IMR-90 (cell line): Measurements from ENCODE around the gene MTMR1. TPM values are rescaled to one million over a fixed set of nuclear protein-coding genes. Genes with fewer than 3 reads are reported as not detected.

Experiments used
- ATAC-seq: fragments of 200-7000 bp; cut with Tn5 transposase; 2 replicates; pipeline ENCODE4 v1.9.1; 2020; ENCODE audit warnings: low read depth, mild to moderate bottlenecking, moderate library complexity
- BruUV-seq: library from RNA; stranded (reverse); fragments of 400-500 nt; replicated peaks from 2 replicates; lab custom pipeline; 2021; lab: Mats Ljungman, UMichigan
- CTCF ChIA-PET: fragments of 300-600 bp; formaldehyde crosslinking; extraction: SDS; loops from one replicate; lab custom pipeline; 2021; ENCODE audit warnings: antibody characterized with exemption; lab: Yijun Ruan, JAX
- POLR2A ChIA-PET: fragments of 300-600 bp; sonication (Branson Sonifier 250); formaldehyde crosslinking; loops from one replicate; lab custom pipeline; 2022; ENCODE audit warnings: antibody characterized with exemption; ENCODE audit not compliant: unreplicated experiment; lab: Charles Lee
- DNase-seq: peaks from one replicate; pipeline ENCODE4 v3.0.0; 2013
- H2AFZ ChIP-seq: replicated peaks from 2 replicates; pipeline ENCODE3; 2013; ENCODE audit warnings: low read length, mild to moderate bottlenecking; ENCODE audit not compliant: poor library complexity
- H2AK5ac ChIP-seq: 2 replicates; pipeline ENCODE4 v1.6.1; 2013; ENCODE audit warnings: low read depth, low read length, inconsistent platforms
- H2AK9ac ChIP-seq: replicated peaks from 2 replicates; pipeline ENCODE3; 2013; ENCODE audit warnings: mild to moderate bottlenecking, low read depth, low read length, moderate library complexity; ENCODE audit not compliant: poor library complexity
- H2BK120ac ChIP-seq: 2 replicates; pipeline ENCODE4 v1.6.1; 2013; ENCODE audit warnings: low read depth, low read length, inconsistent platforms
- H2BK15ac ChIP-seq: 3 replicates; pipeline ENCODE4 v1.6.1; 2013; ENCODE audit warnings: low read depth, low read length, inconsistent platforms
- H2BK20ac ChIP-seq: 2 replicates; pipeline ENCODE4 v1.6.1; 2013; ENCODE audit warnings: low read depth, mild to moderate bottlenecking, inconsistent platforms, low read length, moderate library complexity
- H2BK5ac ChIP-seq: 2 replicates; pipeline ENCODE4 v1.6.1; 2013; ENCODE audit warnings: mild to moderate bottlenecking, low read depth, low read length, inconsistent platforms; ENCODE audit not compliant: poor library complexity, severe bottlenecking
- H3K14ac ChIP-seq: replicated peaks from 2 replicates; pipeline ENCODE4 v1.6.1; 2013; ENCODE audit warnings: low read depth, low read length, inconsistent platforms
- H3K18ac ChIP-seq: 2 replicates; pipeline ENCODE4 v1.6.1; 2013; ENCODE audit warnings: low read depth, low read length, control low read depth
- H3K23ac ChIP-seq: 2 replicates; pipeline ENCODE4 v1.6.1; 2013; ENCODE audit warnings: low read depth, low read length, inconsistent platforms
- H3K27ac ChIP-seq: 2 replicates; pipeline ENCODE4 v1.5.1; 2013; ENCODE audit warnings: mild to moderate bottlenecking, control low read depth, low read length; ENCODE audit not compliant: insufficient read depth
- H3K27me3 ChIP-seq: 2 replicates; pipeline ENCODE4 v1.6.1; 2013; ENCODE audit warnings: low read length; ENCODE audit not compliant: control insufficient read depth, insufficient read depth
- H3K36me3 ChIP-seq: 2 replicates; pipeline ENCODE4 v1.6.1; 2013; ENCODE audit warnings: low read length, mixed read lengths; ENCODE audit not compliant: control insufficient read depth, insufficient read depth
- H3K4ac ChIP-seq: 2 replicates; pipeline ENCODE4 v1.6.1; 2013; ENCODE audit warnings: low read depth, low read length, inconsistent platforms
- H3K4me1 ChIP-seq: 2 replicates; pipeline ENCODE4 v1.6.1; 2013; ENCODE audit warnings: low read length, mixed read lengths; ENCODE audit not compliant: control insufficient read depth, insufficient read depth
- H3K4me2 ChIP-seq: 2 replicates; pipeline ENCODE4 v1.6.1; 2013; ENCODE audit warnings: low read depth, mild to moderate bottlenecking, control low read depth, low read length, moderate library complexity
- H3K4me3 ChIP-seq: 2 replicates; pipeline ENCODE4 v1.5.1; 2013; ENCODE audit warnings: low read depth, mild to moderate bottlenecking, control low read depth, low read length, moderate library complexity; ENCODE audit not compliant: insufficient read depth
- H3K56ac ChIP-seq: 2 replicates; pipeline ENCODE4 v1.6.1; 2013; ENCODE audit warnings: low read length, inconsistent platforms; ENCODE audit not compliant: insufficient read depth; ENCODE audit errors: extremely low read depth
- H3K79me1 ChIP-seq, 2 experiments: 2 replicates each; pipeline ENCODE4 v1.6.1; 2013; ENCODE audit warnings: low read length in 2 of 2, inconsistent platforms in 1 of 2, low read depth in 1 of 2
- H3K9ac ChIP-seq: 2 replicates; pipeline ENCODE4 v1.6.1; 2013; ENCODE audit warnings: low read depth, low read length, control low read depth
- H3K9me1 ChIP-seq: 2 replicates; pipeline ENCODE4 v1.6.1; 2013; ENCODE audit warnings: low read length, inconsistent platforms; ENCODE audit not compliant: insufficient read depth
- H3K9me3 ChIP-seq: 2 replicates; pipeline ENCODE4 v1.6.1; 2013; ENCODE audit warnings: low read length; ENCODE audit not compliant: control insufficient read depth, insufficient read depth
- H4K20me1 ChIP-seq: 2 replicates; pipeline ENCODE4 v1.6.1; 2013; ENCODE audit warnings: low read length, inconsistent platforms; ENCODE audit not compliant: insufficient read depth
- H4K5ac ChIP-seq: 2 replicates; pipeline ENCODE4 v1.6.1; 2013; ENCODE audit warnings: mild to moderate bottlenecking, low read depth, low read length, control low read depth
- H4K8ac ChIP-seq, 2 experiments: 2 replicates each; pipeline ENCODE4 v1.6.1; 2013; ENCODE audit warnings: low read depth in 2 of 2, low read length in 2 of 2, control low read depth in 1 of 2, inconsistent platforms in 1 of 2
- H4K91ac ChIP-seq: 2 replicates; pipeline ENCODE4 v1.6.1; 2013; ENCODE audit warnings: low read depth, low read length, inconsistent platforms; ENCODE audit not compliant: insufficient read depth
- BHLHE40 ChIP-seq: fragments of 150-350 bp; IDR thresholded peaks from 2 replicates; pipeline ENCODE4 v1.6.1; 2016; ENCODE audit warnings: mild to moderate bottlenecking, low read depth, low read length
- CEBPB ChIP-seq: IDR thresholded peaks from 2 replicates; pipeline ENCODE4 v1.6.1; 2012; ENCODE audit warnings: low read depth, low read length, improper control_type of control experiment
- CHD1 ChIP-seq: IDR thresholded peaks from 2 replicates; pipeline ENCODE4 v1.6.1; 2012; ENCODE audit warnings: low read depth, low read length, improper control_type of control experiment
- FOS ChIP-seq: fragments of 150-350 bp; IDR thresholded peaks from 2 replicates; pipeline ENCODE4 v1.6.1; 2016; ENCODE audit warnings: low read depth, low read length
- MAFK ChIP-seq: IDR thresholded peaks from 2 replicates; pipeline ENCODE4 v1.6.1; 2012; ENCODE audit warnings: low read depth, low read length, improper control_type of control experiment
- MAZ ChIP-seq: IDR thresholded peaks from 2 replicates; pipeline ENCODE4 v1.6.1; 2012; ENCODE audit warnings: low read depth, mild to moderate bottlenecking, low read length, improper control_type of control experiment, moderate library complexity, borderline replicate concordance
- MXI1 ChIP-seq: IDR thresholded peaks from 2 replicates; pipeline ENCODE4 v1.6.1; 2012; ENCODE audit warnings: low read depth, mild to moderate bottlenecking, low read length, moderate library complexity, borderline replicate concordance
- NFE2L2 ChIP-seq: fragments of 150-350 bp; IDR thresholded peaks from 2 replicates; pipeline ENCODE4 v1.6.1; 2016; ENCODE audit warnings: low read depth, mild to moderate bottlenecking, low read length
- POLR2A ChIP-seq: IDR thresholded peaks from 2 replicates; pipeline ENCODE4 v1.6.1; 2012; ENCODE audit warnings: mild to moderate bottlenecking, low read depth, low read length
- RAD21 ChIP-seq: IDR thresholded peaks from 2 replicates; pipeline ENCODE4 v1.6.1; 2012; ENCODE audit warnings: low read length, improper control_type of control experiment
- RCOR1 ChIP-seq: IDR thresholded peaks from 2 replicates; pipeline ENCODE4 v1.6.1; 2012; ENCODE audit warnings: mild to moderate bottlenecking, low read length, improper control_type of control experiment; ENCODE audit not compliant: insufficient replicate concordance
- RFX5 ChIP-seq: IDR thresholded peaks from 2 replicates; pipeline ENCODE4 v1.8.0; 2012; ENCODE audit warnings: low read depth, mild to moderate bottlenecking, low read length, moderate library complexity
- SMC3 ChIP-seq: fragments of 150-350 bp; IDR thresholded peaks from 2 replicates; pipeline ENCODE4 v1.6.1; 2016; ENCODE audit warnings: low read depth, mild to moderate bottlenecking, antibody characterized with exemption, low read length, moderate library complexity
- WGBS, 2 experiments: methylation state at CpG; one replicate each; pipeline versions ENCODE4 v1.1.5 to v1.1.7; 2013; ENCODE audit warnings: missing lambda C conversion rate in 2 of 2; ENCODE audit not compliant: insufficient read length in 1 of 2; ENCODE audit errors: extremely low coverage in 2 of 2; 5-methylcytosine and 5-hydroxymethylcytosine counted together
- dilution Hi-C: fragments of 300-500 bp; cut with HindIII; formaldehyde crosslinking; loops from one replicate; pipeline ENCODE4 v1.14.3; 2018; ENCODE audit warnings: low sequenced_read_pairs; ENCODE audit not compliant: unreplicated experiment
- in situ Hi-C: fragments of 300-500 bp; cut with MboI; formaldehyde crosslinking; loops from 3 replicates; pipeline ENCODE4 v1.14.3; 2019; ENCODE audit warnings: low sequenced_read_pairs, inconsistent platforms, mixed read lengths
- intact Hi-C: fragments of 100-400 bp; cut with micrococcal nuclease; formaldehyde crosslinking; loops from 2 replicates; pipeline ENCODE4 v1.10.0; 2022
- polyA plus RNA-seq, 3 experiments: library from polyadenylated mRNA; depleted of rRNA; stranded (reverse); fragments of >200 nt; gene quantifications; 2 replicates each; pipeline ENCODE4 v1.2.3, GENCODE V29; 2012; ENCODE audit warnings: low replicate concordance in 1 of 3
- total RNA-seq: library from RNA; depleted of rRNA; stranded (reverse); fragments of >200 nt; gene quantifications from 2 replicates; pipeline ENCODE4 v1.2.3, GENCODE V29; 2012
- TF ChIP-seq, protein P1 (sequence below): conservative IDR thresholded peaks from 2 replicates; pipeline ENCODE4 v1.5.1; 2012; ENCODE audit warnings: mild to moderate bottlenecking, low read depth, low read length, improper control_type of control experiment
- TF ChIP-seq, protein P2 (sequence below): fragments of 150-350 bp; IDR thresholded peaks from 2 replicates; pipeline ENCODE4 v1.6.1; 2016; ENCODE audit warnings: low read depth, mild to moderate bottlenecking, low read length, moderate library complexity, borderline replicate concordance

Gene MTMR1
- total and polyA plus RNA-seq, 2 of the 4 experiments (the other 2 are of a cell fraction) = 19.0 to 28.8 TPM

DNA sequence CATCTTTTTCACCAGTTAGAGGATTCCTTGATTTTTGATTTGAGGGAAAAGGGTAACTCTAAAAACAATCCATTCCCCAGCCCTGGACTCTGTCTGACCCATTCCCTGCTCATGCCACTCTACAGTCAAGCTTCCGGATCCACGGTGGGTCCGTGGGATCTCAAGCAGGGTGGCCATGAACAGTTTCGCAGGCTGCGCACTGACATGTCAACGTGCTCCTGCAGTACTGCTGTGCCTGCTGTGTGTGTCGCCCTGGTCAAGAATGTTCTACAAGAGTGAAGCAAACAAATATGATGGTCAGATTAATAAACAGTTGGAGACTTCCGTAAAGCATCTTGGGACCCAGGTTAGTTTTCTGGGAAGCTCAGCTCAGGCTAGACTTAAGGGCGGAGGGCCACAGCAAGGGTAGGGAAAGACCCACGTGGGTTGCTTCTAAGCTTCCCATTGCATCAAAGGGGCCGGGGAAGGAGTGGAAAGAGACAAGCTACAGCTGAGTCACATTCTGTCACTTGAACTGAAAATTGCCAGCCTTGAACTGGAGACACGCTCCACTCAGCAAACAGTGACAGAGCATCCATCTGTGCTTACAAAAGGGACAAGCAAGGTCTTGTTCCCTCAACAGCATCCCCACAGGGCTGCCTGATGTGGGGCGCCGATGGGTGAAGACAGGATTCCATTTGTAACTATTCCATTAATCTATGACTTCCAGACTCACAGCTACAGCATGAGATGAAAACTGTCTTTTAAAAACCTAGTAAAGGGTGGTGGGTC is 81.8 kb downstream of the MTMR1 start:
- no peak for ATAC-seq
- ChIA-PET POLR2A (no interaction called here), CTCF (no interaction called here)
- no peak overlapping the region for H3K4me3 ChIP-seq
- no peak overlapping the region for H2BK120ac ChIP-seq
- no peak overlapping the region for H2BK15ac ChIP-seq
- H3K4ac ChIP-seq = no peak overlapping the region
- no peak overlapping the region for H3K4me2 ChIP-seq
- no peaks in the 10 kb centered on the region for H3K79me1 ChIP-seq
- BruUV-seq = no TSS peak
- no peak overlapping the region for H2BK5ac ChIP-seq
- H3K9me3 ChIP-seq = no peaks in the 10 kb centered on the region; the same call in 1 of the 2 replicates
- H2AK9ac ChIP-seq = no peak overlapping the region
- no peak overlapping the region for H4K8ac ChIP-seq
- no peak overlapping the region for H3K27ac ChIP-seq
- no peaks in the 10 kb centered on the region for H3K27me3 ChIP-seq
- no peak overlapping the region for H3K23ac ChIP-seq
- no peak overlapping the region for H3K18ac ChIP-seq
- 77% methylated on average over 9 of the region's 14 CpGs; no CpG with 5 or more reads in 1 of the 2 experiments for WGBS, 2 experiments
- H4K91ac ChIP-seq = no peak overlapping the region
- dilution Hi-C loops = no loop called here
- no peaks in the 10 kb centered on the region for H4K20me1 ChIP-seq
- no peaks in the 10 kb centered on the region for H3K4me1 ChIP-seq
- in situ Hi-C loops = loop anchor here (5.0 to 10.0 kb wide), 2 partner anchors 210 to 312 kb away; partner anchors contain the start of gene HMGB3
- no peaks in the 10 kb centered on the region; the same call in 1 of the 2 replicates for H3K9me1 ChIP-seq
- no peak overlapping the region for H3K14ac ChIP-seq
- no peak overlapping the region for H4K5ac ChIP-seq
- no peak overlapping the region for H3K56ac ChIP-seq
- H3K9ac ChIP-seq = no peak overlapping the region
- no peaks in the 10 kb centered on the region; the same call in 1 of the 2 replicates for H3K36me3 ChIP-seq
- no peak overlapping the region for H2BK20ac ChIP-seq
- intact Hi-C loops = loop anchor here (5.0 kb wide), 1 partner anchor 212 kb away; no protein-coding TSS in a partner anchor
- no peak for DNase-seq
- no peak overlapping the region for H2AK5ac ChIP-seq
- no peak overlapping the region for H2AFZ ChIP-seq
- TF ChIP-seq, protein P1, sequence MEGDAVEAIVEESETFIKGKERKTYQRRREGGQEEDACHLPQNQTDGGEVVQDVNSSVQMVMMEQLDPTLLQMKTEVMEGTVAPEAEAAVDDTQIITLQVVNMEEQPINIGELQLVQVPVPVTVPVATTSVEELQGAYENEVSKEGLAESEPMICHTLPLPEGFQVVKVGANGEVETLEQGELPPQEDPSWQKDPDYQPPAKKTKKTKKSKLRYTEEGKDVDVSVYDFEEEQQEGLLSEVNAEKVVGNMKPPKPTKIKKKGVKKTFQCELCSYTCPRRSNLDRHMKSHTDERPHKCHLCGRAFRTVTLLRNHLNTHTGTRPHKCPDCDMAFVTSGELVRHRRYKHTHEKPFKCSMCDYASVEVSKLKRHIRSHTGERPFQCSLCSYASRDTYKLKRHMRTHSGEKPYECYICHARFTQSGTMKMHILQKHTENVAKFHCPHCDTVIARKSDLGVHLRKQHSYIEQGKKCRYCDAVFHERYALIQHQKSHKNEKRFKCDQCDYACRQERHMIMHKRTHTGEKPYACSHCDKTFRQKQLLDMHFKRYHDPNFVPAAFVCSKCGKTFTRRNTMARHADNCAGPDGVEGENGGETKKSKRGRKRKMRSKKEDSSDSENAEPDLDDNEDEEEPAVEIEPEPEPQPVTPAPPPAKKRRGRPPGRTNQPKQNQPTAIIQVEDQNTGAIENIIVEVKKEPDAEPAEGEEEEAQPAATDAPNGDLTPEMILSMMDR = no peak
- TF ChIP-seq RCOR1 (no peak), FOS (no peak), MXI1 (no peak), CEBPB (no peak), MAZ (no peak), MAFK (no peak), NFE2L2 (no peak), SMC3 (no peak), RFX5 (no peak), RAD21 (no peak), CHD1 (no peak), BHLHE40 (no peak), POLR2A (no peak)
- TF ChIP-seq, protein P2, sequence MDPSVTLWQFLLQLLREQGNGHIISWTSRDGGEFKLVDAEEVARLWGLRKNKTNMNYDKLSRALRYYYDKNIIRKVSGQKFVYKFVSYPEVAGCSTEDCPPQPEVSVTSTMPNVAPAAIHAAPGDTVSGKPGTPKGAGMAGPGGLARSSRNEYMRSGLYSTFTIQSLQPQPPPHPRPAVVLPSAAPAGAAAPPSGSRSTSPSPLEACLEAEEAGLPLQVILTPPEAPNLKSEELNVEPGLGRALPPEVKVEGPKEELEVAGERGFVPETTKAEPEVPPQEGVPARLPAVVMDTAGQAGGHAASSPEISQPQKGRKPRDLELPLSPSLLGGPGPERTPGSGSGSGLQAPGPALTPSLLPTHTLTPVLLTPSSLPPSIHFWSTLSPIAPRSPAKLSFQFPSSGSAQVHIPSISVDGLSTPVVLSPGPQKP = no peak
